Measurements from ENCODE around the gene BDNF.
"Not testable (repeated sequence)": the region's sequence is repeated elsewhere in the genome, so short reads cannot be mapped to it uniquely, and the experiment has no call there.

Gene BDNF

GRCh38 chr11:27700351-27701301 lies at the start of gene BDNF:
TSS of gene BDNF (minus strand) at chr11:27700455. CDS start at chr11:27658564, 41,891 bp downstream.
- DNase-seq, result no peak

GRCh38 chr11:27740362-27741013 lies 40.2 kb upstream of the BDNF start:
- no peak for DNase-seq

GRCh38 chr11:27735281-27735680 lies 35.0 kb upstream of the BDNF start:
- no peak for DNase-seq

- not testable (repeated sequence) for DNase-seq
These were observed 31.5 kb upstream of the BDNF start for GRCh38 chr11:27731803-27732202.

GRCh38 chr11:27726981-27727380 lies 26.7 kb upstream of the BDNF start:
- DNase-seq, result no peak

- DNase-seq, result no peak
These were observed 23.4 kb upstream of the BDNF start for GRCh38 chr11:27723687-27724086.

GRCh38 chr11:27722953-27723344 lies 22.7 kb upstream of the BDNF start:
- DNase-seq, result no peak

- DNase-seq, result no peak
These were observed 22.1 kb upstream of the BDNF start for GRCh38 chr11:27722117-27722952.

- DNase-seq, result no peak
These were observed 21.2 kb upstream of the BDNF start for GRCh38 chr11:27721264-27722116.

- no peak for DNase-seq
These were observed 20.1 kb upstream of the BDNF start for GRCh38 chr11:27720277-27720830.

- no peak for DNase-seq
These were observed 19.3 kb upstream of the BDNF start for GRCh38 chr11:27719546-27719925.

- DNase-seq, result no peak
These were observed 18.7 kb upstream of the BDNF start for GRCh38 chr11:27718863-27719545.

GRCh38 chr11:27718346-27718862 lies 18.1 kb upstream of the BDNF start:
- DNase-seq, result peak; percentile 35

GRCh38 chr11:27717801-27718229 lies 17.6 kb upstream of the BDNF start:
- DNase-seq, result no peak

GRCh38 chr11:27717377-27717776 lies 17.1 kb upstream of the BDNF start:
- no peak for DNase-seq

- DNase-seq, result no peak
These were observed 16.6 kb upstream of the BDNF start for GRCh38 chr11:27716835-27717234.

GRCh38 chr11:27716216-27716615 lies 16.0 kb upstream of the BDNF start:
- no peak for DNase-seq

GRCh38 chr11:27711725-27712124 lies 11.5 kb upstream of the BDNF start:
- no peak for DNase-seq

- no peak for DNase-seq
These were observed 10.3 kb upstream of the BDNF start for GRCh38 chr11:27710536-27710935.

- DNase-seq, result no peak
These were observed 7.4 kb upstream of the BDNF start for GRCh38 chr11:27707676-27708075.

All from NCI-H187 treated with DMSO at 0.1 percent for 48 hours (cell line).